Endothelial cell of umbilical vein (primary cell): ENCODE data around the gene MCOLN2. TPM values are rescaled to one million over a fixed set of nuclear protein-coding genes. Genes with fewer than 3 reads are reported as not detected.

Source experiments
- BruUV-seq: library from RNA; stranded (reverse); fragments of 400-500 nt; replicated peaks from 2 replicates; lab custom pipeline; 2021; lab: Mats Ljungman, UMichigan
- CTCF ChIA-PET: fragments of 300-600, 350-600 bp; sonication (Branson Sonifier 250); formaldehyde crosslinking; loops from one replicate; lab custom pipeline; 2021; ENCODE audit warnings: antibody characterized with exemption, inconsistent platforms; lab: Charles Lee
- POLR2A ChIA-PET: fragments of 300-600, 350-600 bp; sonication (Branson Sonifier 250); formaldehyde crosslinking; loops from one replicate; lab custom pipeline; 2021; ENCODE audit warnings: antibody characterized with exemption, inconsistent platforms; lab: Charles Lee
- DNase-seq: peaks from one replicate; pipeline ENCODE4 v3.0.0-alpha.2; 2011; ENCODE audit warnings: low read depth, low spot score
- FAIRE-seq: peaks from 2 replicates; lab custom pipeline; 2011; peaks lifted over from hg19 to GRCh38; lab: Jason Lieb, UNC
- H2AFZ ChIP-seq: 2 replicates; pipeline ENCODE4 v1.6.0; 2012; ENCODE audit warnings: low read depth, low read length, control low read depth, inconsistent platforms
- H3K27ac ChIP-seq: 2 replicates; pipeline ENCODE4 v1.5.1; 2011; ENCODE audit warnings: low read depth, mild to moderate bottlenecking, control low read depth, low read length, moderate library complexity; ENCODE audit not compliant: insufficient read depth
- H3K27me3 ChIP-seq, 2 experiments: 2 replicates each; pipeline versions ENCODE4 v1.6.0 to v1.6.1; 2011; ENCODE audit warnings: low read length in 2 of 2, mixed read lengths in 1 of 2; ENCODE audit not compliant: control insufficient read depth in 2 of 2, insufficient read depth in 2 of 2
- H3K36me3 ChIP-seq, 2 experiments: 2 replicates in 1 of 2; 3 replicates in 1 of 2; pipeline ENCODE4 v1.5.1; 2011; ENCODE audit warnings: low read length in 2 of 2, mild to moderate bottlenecking in 1 of 2, moderate library complexity in 1 of 2; ENCODE audit not compliant: control insufficient read depth in 2 of 2, insufficient read depth in 2 of 2; ENCODE audit errors: extremely low read depth in 1 of 2
- H3K4me1 ChIP-seq: 3 replicates; pipeline ENCODE4 v1.5.1; 2011; ENCODE audit warnings: mild to moderate bottlenecking, low read length; ENCODE audit not compliant: control insufficient read depth, insufficient read depth; ENCODE audit errors: extremely low read depth
- H3K4me2 ChIP-seq: 2 replicates; pipeline ENCODE4 v1.6.1; 2011; ENCODE audit warnings: low read length, control low read depth, mixed read lengths; ENCODE audit not compliant: insufficient read depth
- H3K4me3 ChIP-seq, 3 experiments: fragments of 200-600 bp in 1 of 3; sonication (generic), shearing (Covaris generic) in 1 of 3; replicated peaks in 1 of 3; 2 replicates each; pipeline ENCODE4 v1.5.1; 2011 to 2016; ENCODE audit warnings: control low read depth in 3 of 3, low read length in 3 of 3, mild to moderate bottlenecking in 2 of 3, inconsistent platforms in 1 of 3, low read depth in 1 of 3, moderate library complexity in 1 of 3; ENCODE audit not compliant: insufficient read depth in 1 of 3
- H3K79me2 ChIP-seq: 2 replicates; pipeline ENCODE4 v1.6.0; 2012; ENCODE audit warnings: low read length, inconsistent platforms; ENCODE audit not compliant: control insufficient read depth, insufficient read depth
- H3K9ac ChIP-seq: replicated peaks from 2 replicates; pipeline ENCODE3; 2011; ENCODE audit warnings: low read length, control low read depth; ENCODE audit not compliant: insufficient read depth; ENCODE audit errors: extremely low read depth
- H3K9me1 ChIP-seq: replicated peaks from 3 replicates; pipeline ENCODE4 v1.6.0; 2011; ENCODE audit warnings: mild to moderate bottlenecking, low read length; ENCODE audit not compliant: control insufficient read depth, insufficient read depth; ENCODE audit errors: extremely low read depth
- H3K9me3 ChIP-seq: replicated peaks from 2 replicates; pipeline ENCODE4 v1.5.1; 2012; ENCODE audit warnings: low read length, inconsistent platforms; ENCODE audit not compliant: control insufficient read depth, insufficient read depth
- H4K20me1 ChIP-seq: replicated peaks from 2 replicates; pipeline ENCODE3; 2011; ENCODE audit warnings: mild to moderate bottlenecking, low read length; ENCODE audit not compliant: control insufficient read depth, insufficient read depth; ENCODE audit errors: extremely low read depth
- CTCF ChIP-seq, 2 donors: IDR thresholded peaks; 1 replicate in 1 of 2; 2 replicates in 1 of 2; pipeline ENCODE4 v1.5.1; 2011; ENCODE audit warnings: low read length in 2 of 2, mild to moderate bottlenecking in 2 of 2, moderate library complexity in 2 of 2, control low read depth in 1 of 2, inconsistent platforms in 1 of 2, low read depth in 1 of 2; ENCODE audit not compliant: insufficient read depth in 1 of 2; ENCODE audit errors: extremely low read depth in 1 of 2
- EZH2 ChIP-seq: IDR thresholded peaks from 2 replicates; pipeline ENCODE4 v1.6.1; 2012; ENCODE audit warnings: borderline replicate concordance, low read depth, mild to moderate bottlenecking, moderate library complexity, low read length, inconsistent platforms; ENCODE audit not compliant: severe bottlenecking
- FOS ChIP-seq: IDR thresholded peaks from 2 replicates; pipeline ENCODE4 v1.6.1; 2011; ENCODE audit warnings: mild to moderate bottlenecking, low read length, moderate library complexity, borderline replicate concordance; ENCODE audit not compliant: insufficient read depth
- GATA2 ChIP-seq: IDR thresholded peaks from 2 replicates; pipeline ENCODE4 v1.7.0; 2011; ENCODE audit warnings: low read depth, mild to moderate bottlenecking, moderate library complexity, mixed read lengths, low read length; ENCODE audit not compliant: insufficient read length, insufficient read depth
- JUN ChIP-seq: IDR thresholded peaks from 2 replicates; pipeline ENCODE4 v1.6.1; 2011; ENCODE audit warnings: borderline replicate concordance, low read depth; ENCODE audit not compliant: insufficient read length, insufficient read depth
- MAX ChIP-seq: IDR thresholded peaks from 2 replicates; pipeline ENCODE4 v1.6.1; 2011; ENCODE audit not compliant: insufficient read depth, insufficient read length
- MYC ChIP-seq: IDR thresholded peaks from one replicate; pipeline ENCODE4 v1.6.1; 2011; ENCODE audit warnings: mild to moderate bottlenecking, low read depth, low read length
- POLR2A ChIP-seq: IDR thresholded peaks from 2 replicates; pipeline ENCODE4 v1.6.1; 2012; ENCODE audit warnings: low read depth, mild to moderate bottlenecking, control low read depth, low read length
- POLR2AphosphoS5 ChIP-seq: IDR thresholded peaks from 2 replicates; pipeline ENCODE4 v1.6.1; 2012; ENCODE audit warnings: low read depth, mild to moderate bottlenecking, control low read depth, low read length, moderate library complexity; ENCODE audit not compliant: insufficient read depth
- dilution Hi-C: fragments of 300-500 bp; cut with MboI; formaldehyde crosslinking; loops from one replicate; pipeline ENCODE4 v1.15.0; 2019; ENCODE audit warnings: low sequenced_read_pairs; ENCODE audit not compliant: extremely low pct_ligation_motif_present
- intact Hi-C: fragments of 100-400 bp; cut with micrococcal nuclease; formaldehyde crosslinking; loops from one replicate; pipeline ENCODE4 v1.10.0; 2022
- polyA plus RNA-seq, 4 experiments: library from polyadenylated mRNA; depleted of rRNA in 3 of 4; stranded (reverse) in 3 of 4; unstranded in 1 of 4; fragments of >200 nt; gene quantifications; 2 replicates each; pipeline versions ENCODE4 v1.2.1 to v1.2.3, GENCODE V29; 2011 to 2012; ENCODE audit warnings: missing spikeins in 1 of 4
- total RNA-seq: library from RNA; stranded (reverse); gene quantifications from 2 replicates; pipeline ENCODE4 v1.2.3, GENCODE V29; 2021

Gene MCOLN2
- total and polyA plus RNA-seq, 2 donors (not counting 3 experiments of a cell fraction or from before 2014, with no cell fraction given), result not detected

GRCh38 chr1:85042413-85042812, 45.5 kb upstream of the MCOLN2 start:
- Histone ChIP-seq H3K9me1 (no peaks in the 10 kb centered on the region), H4K20me1 (no peaks in the 10 kb centered on the region), H3K79me2 (no peaks in the 10 kb centered on the region), H3K4me3 (no peak overlapping the region), H3K4me1 (no peaks in the 10 kb centered on the region), H3K36me3 (no peaks in the 10 kb centered on the region), H3K27ac (no peak overlapping the region), H3K9me3 (no peaks in the 10 kb centered on the region), H2AFZ (no peak overlapping the region), H3K4me2 (no peak overlapping the region), H3K27me3 (peaks cover 29 to 43% of the 10 kb centered on the region in 2 experiments), H3K9ac (no peak overlapping the region)
- no TSS peak for BruUV-seq
- dilution Hi-C loops, result no loop called here
- intact Hi-C loops, result no loop called here
- FAIRE-seq, result no peak
- ChIA-PET CTCF (interaction anchor here (1.1 to 2.1 kb wide), 3 partner anchors 9 to 212 kb away, joined by 3 to 6 read pairs (median 3); a partner anchor contains a TSS), POLR2A (no interaction called here)
- TF ChIP-seq GATA2, result no peak
- no peak for TF ChIP-seq MYC
- no peak for TF ChIP-seq MAX
- no peak for TF ChIP-seq POLR2AphosphoS5
- DNase-seq, result no peak

GRCh38 chr1:85041793-85042192, 44.9 kb upstream of the MCOLN2 start:
- Histone ChIP-seq H3K9ac (no peak overlapping the region), H3K4me2 (no peak overlapping the region), H2AFZ (no peak overlapping the region), H3K4me1 (no peaks in the 10 kb centered on the region), H3K79me2 (no peaks in the 10 kb centered on the region), H3K27ac (no peak overlapping the region), H3K36me3 (no peaks in the 10 kb centered on the region), H3K27me3 (peaks cover 23 to 40% of the 10 kb centered on the region in 2 experiments), H3K9me1 (no peaks in the 10 kb centered on the region), H3K4me3 (no peak overlapping the region), H4K20me1 (no peaks in the 10 kb centered on the region), H3K9me3 (no peaks in the 10 kb centered on the region)
- TF ChIP-seq FOS (no peak), POLR2AphosphoS5 (no peak), MYC (no peak), EZH2 (no peak), MAX (no peak), CTCF (IDR thresholded peaks at IDR 0.05; ENCODE audit: extremely low read depth in 1 of 2, insufficient read depth in 1 of 2, low read depth in 1 of 2, low read length in 2 of 2) (no peak), JUN (no peak), POLR2A (no peak), GATA2 (no peak)
- DNase-seq (no peak), FAIRE-seq (no peak)
- intact Hi-C loops (no loop called here), dilution Hi-C loops (no loop called here)
- BruUV-seq, result no TSS peak
- POLR2A ChIA-PET, result no interaction called here
- CTCF ChIA-PET, result interaction anchor here (0.6 to 2.1 kb wide), 4 partner anchors 10 to 213 kb away, joined by 3 to 6 read pairs (median 3); a partner anchor contains a TSS
